ENCODE data around the gene PTGES.
"Not testable (repeated sequence)": the region's sequence is repeated elsewhere in the genome, so short reads cannot be mapped to it uniquely, and the experiment has no call there.

PTGES gene

DNA sequence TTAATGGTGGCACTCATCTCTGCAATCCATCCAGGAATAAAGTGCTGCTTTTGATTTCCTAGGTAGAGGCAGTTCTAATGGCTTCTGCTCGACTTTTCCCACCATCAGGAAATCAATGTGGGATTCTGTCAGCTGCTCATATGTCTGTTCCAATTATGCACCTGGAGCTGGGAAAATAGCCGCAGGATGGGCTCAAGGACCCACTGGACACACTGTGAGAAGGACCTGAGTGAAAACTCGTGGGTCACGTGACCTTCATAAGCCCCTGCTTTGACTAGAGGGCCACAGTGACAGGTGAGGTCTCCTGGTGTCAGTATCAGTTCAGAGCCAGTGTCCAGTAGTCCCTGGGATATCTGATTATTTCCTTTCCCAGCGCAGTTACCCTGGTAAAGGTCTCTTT is 17.9 kb upstream of the PTGES start:
- in situ Hi-C loops (cut with HindIII; ENCODE audit: low sequenced_read_pairs), result no loop called here
- DNase-seq (ENCODE audit: low read depth, low spot score), result no peak
- no peak overlapping the region for H3K4me3 ChIP-seq (ENCODE audit: low read depth, low read length)
- TF ChIP-seq, protein P1, sequence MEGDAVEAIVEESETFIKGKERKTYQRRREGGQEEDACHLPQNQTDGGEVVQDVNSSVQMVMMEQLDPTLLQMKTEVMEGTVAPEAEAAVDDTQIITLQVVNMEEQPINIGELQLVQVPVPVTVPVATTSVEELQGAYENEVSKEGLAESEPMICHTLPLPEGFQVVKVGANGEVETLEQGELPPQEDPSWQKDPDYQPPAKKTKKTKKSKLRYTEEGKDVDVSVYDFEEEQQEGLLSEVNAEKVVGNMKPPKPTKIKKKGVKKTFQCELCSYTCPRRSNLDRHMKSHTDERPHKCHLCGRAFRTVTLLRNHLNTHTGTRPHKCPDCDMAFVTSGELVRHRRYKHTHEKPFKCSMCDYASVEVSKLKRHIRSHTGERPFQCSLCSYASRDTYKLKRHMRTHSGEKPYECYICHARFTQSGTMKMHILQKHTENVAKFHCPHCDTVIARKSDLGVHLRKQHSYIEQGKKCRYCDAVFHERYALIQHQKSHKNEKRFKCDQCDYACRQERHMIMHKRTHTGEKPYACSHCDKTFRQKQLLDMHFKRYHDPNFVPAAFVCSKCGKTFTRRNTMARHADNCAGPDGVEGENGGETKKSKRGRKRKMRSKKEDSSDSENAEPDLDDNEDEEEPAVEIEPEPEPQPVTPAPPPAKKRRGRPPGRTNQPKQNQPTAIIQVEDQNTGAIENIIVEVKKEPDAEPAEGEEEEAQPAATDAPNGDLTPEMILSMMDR (IDR thresholded peaks at IDR 0.05; ENCODE audit: low read depth, low read length), result no peak

DNA sequence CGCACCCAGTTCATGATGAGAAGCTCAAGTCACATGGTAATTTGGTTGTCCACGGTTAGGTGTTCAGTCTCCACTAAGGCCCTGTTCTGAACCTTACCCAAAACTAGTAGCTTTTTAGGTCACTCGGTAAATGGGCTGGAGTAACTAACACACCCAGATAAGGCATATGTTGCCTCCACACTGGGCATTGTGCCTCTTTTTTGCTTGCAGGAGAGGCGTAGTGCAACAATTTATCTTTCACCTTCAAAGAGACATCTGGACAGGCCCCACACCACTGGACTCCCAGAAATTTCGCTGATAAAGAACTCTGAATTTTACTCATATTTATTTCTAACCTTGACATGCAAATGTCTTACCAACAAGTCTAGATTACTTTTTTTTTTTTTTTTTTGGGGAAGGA is 16.8 kb upstream of the PTGES start:
- TF ChIP-seq, protein P1 (IDR thresholded peaks at IDR 0.05; ENCODE audit: low read depth, low read length), result no peak
- in situ Hi-C loops (cut with HindIII; ENCODE audit: low sequenced_read_pairs), result no loop called here
- H3K4me3 ChIP-seq (ENCODE audit: low read depth, low read length), result no peak overlapping the region
- DNase-seq (ENCODE audit: low read depth, low spot score), result no peak

DNA sequence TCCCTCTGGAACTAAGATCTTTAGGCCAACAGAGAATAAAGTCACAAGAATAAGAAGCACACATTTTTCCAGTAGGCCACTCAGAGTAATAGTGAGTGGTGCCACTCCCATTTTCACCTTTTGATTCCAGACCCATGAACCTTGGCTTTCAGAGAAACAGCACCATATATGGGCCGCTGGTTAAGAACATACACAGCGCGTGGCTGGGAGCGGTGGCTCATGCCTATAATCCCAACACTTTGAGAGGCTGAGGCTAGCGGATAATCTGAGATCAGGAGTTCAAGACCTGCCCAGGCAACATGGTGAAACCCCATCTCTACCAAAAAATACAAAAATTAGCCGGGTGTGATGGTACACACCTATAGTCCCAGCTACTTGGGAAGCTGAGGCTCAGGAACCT is 15.6 kb upstream of the PTGES start:
- TF ChIP-seq, protein P1 (IDR thresholded peaks at IDR 0.05; ENCODE audit: low read depth, low read length), result no peak
- DNase-seq (ENCODE audit: low read depth, low spot score), result no peak
- H3K4me3 ChIP-seq (ENCODE audit: low read depth, low read length), result no peak overlapping the region
- in situ Hi-C loops (cut with HindIII; ENCODE audit: low sequenced_read_pairs), result no loop called here

DNA sequence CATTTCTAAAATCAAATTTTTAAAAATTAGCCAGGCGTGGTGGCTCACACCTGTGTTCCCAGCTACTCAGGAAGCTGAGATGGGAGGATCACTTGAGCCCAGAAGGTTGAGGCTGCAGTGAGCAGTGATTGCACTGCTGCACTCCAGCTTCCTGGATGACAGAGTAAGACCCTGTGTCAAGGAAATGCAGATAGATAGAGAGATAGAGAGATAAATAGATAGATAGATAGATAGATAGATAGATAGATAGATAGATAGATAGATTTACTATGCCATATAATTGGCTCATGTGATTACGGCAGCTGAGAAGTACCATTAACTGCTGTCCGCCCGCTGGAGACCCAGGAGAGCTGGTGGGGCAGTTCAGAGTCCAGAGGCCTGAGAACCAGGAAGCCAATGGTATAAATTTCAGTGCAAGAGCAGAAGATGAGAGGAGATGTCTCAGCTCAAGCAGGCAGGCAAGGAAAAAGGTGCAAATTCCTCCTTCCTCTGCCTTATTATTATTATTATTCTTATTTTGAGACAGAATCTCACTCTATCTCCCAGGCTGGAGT is 13.0 kb upstream of the PTGES start:
- H3K4me3 ChIP-seq (ENCODE audit: low read depth, low read length), result no peak overlapping the region
- TF ChIP-seq, protein P1 (IDR thresholded peaks at IDR 0.05; ENCODE audit: low read depth, low read length), result no peak
- no peak for DNase-seq (ENCODE audit: low read depth, low spot score)
- in situ Hi-C loops (cut with HindIII; ENCODE audit: low sequenced_read_pairs), result no loop called here

DNA sequence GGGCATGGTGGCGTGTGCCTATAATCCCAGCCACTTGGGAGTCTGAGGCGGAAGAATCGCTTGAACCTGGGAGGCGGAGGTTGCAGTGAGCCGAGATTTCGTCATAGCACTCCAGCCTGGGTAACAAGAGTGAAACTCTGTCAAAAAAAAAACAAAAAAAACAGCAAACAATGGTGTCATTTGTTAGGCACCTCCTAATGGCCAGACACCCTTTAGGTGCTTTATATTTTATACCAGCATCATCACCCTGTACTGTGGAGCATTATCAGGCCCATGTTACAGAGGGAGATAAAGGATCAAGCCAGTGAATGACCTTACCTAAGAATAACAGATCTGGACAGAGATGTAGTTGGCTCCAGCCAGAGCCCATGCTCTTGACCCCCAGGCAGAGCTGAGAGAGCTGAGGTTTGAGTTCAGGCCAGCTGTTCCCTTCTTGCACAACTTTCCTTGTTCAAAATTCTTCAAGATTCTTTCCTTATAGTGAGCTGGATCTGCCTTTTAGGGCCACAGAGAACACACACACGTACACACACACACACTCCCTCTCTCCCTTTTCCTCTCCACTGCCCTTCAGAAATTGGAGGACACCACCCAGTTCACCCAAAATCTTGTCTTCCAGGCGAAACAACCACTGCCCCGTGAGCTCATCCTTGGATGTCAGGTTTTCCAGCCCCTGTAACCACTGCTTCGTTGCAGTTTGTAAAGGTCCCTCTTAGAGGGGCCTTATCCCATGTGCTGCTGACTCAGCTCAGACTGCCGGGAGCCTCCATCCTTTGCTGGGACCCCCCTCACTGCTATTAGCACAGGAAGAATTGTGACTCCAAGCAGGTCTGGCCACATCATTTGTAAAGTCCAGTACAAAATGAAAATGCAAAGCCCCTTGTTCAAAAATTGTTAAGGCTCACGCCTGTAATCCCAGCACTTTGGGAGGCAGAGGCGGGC is 10.4 kb upstream of the PTGES start:
- TF ChIP-seq, protein P1 (IDR thresholded peaks at IDR 0.05; ENCODE audit: low read depth, low read length), result no peak
- DNase-seq (ENCODE audit: low read depth, low spot score), result peak; percentile 50
- in situ Hi-C loops (cut with HindIII; ENCODE audit: low sequenced_read_pairs), result no loop called here
- no peak overlapping the region for H3K4me3 ChIP-seq (ENCODE audit: low read depth, low read length)

DNA sequence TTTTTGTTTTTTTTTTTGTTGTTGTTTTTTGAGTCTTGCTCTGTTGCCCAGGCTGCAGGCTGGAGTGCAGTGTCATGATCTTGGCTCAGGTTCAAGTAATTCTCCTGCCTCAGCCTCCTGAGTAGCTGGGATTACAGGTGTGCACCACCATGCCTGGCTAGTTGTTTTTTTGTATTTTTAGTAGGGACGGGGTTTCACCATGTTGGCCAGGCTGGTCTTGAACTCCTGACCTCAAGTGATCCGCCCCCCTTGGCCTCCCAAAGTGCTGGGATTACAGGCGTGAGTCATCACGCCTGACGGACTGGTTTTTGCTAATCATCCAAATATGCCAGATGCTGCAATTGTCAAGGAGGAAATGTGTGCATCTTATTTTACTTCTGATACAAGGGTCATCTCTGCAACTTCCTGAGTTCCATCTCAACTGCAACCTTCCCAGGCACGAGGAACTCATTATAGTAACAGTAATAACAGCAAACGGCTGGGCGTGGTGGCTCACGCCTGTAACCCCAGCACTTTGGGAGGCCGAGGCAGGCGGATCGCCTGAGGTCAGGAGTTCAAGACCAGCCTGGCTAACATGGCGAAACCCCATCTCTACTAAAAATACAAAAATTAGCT is 9.6 kb upstream of the PTGES start:
- in situ Hi-C loops (cut with HindIII; ENCODE audit: low sequenced_read_pairs); H3K4me3 ChIP-seq (ENCODE audit: low read depth, low read length): not testable (repeated sequence)
- peak; percentile 85 for DNase-seq (ENCODE audit: low read depth, low spot score)

DNA sequence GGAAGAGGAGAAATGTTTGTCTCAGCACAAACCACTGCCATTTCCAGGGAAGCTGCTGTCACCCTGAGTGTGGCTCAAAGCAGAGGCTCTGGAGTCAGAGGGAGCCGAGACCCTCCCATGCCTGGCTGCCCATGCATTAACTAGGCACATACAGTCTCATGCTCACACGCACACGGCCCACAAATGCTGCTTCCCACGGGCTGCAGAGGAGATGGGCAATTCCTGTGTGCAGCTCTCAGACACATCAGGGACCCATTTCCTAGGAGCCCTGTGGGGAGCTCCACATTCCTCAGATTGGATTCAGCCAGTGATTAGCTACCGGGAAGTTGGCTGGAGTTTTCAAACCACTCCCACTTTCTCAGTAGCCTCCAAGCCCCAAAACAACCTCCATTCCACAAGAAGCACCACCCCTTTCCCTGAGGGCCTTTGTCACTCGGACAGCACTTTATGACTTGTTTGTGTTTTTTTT is 9.1 kb upstream of the PTGES start:
- H3K4me3 ChIP-seq (ENCODE audit: low read depth, low read length), result no peak overlapping the region
- in situ Hi-C loops (cut with HindIII; ENCODE audit: low sequenced_read_pairs), result no loop called here
- DNase-seq (ENCODE audit: low read depth, low spot score), result peak; percentile 43
- TF ChIP-seq, protein P1 (IDR thresholded peaks at IDR 0.05; ENCODE audit: low read depth, low read length), result no peak

Measured in astrocyte of the spinal cord (primary cell).